Liver (tissue), 3 donors: ENCODE results near the gene DAB1.

Source experiments
- ATF3 ChIP-seq: IDR thresholded peaks from 2 replicates; pipeline ENCODE4 v1.6.1; 2016; ENCODE audit warnings: antibody characterized with exemption
- CTCF ChIP-seq: fragments of 150-350 bp; IDR thresholded peaks from 2 replicates; pipeline ENCODE4 v1.5.1; 2017; ENCODE audit warnings: improper control_type of control experiment, low read depth, low read length; ENCODE audit not compliant: missing input control
- EGR1 ChIP-seq, 2 donors: IDR thresholded peaks; 2 replicates each; pipeline ENCODE4 v1.6.1; 2016 to 2018; ENCODE audit warnings: antibody characterized with exemption in 2 of 2, low read depth in 2 of 2
- FOXA1 ChIP-seq: IDR thresholded peaks from 2 replicates; pipeline ENCODE4 v1.6.1; 2016; ENCODE audit warnings: antibody characterized with exemption
- GABPA ChIP-seq, 2 donors: IDR thresholded peaks in 1 of 2; conservative IDR thresholded peaks in 1 of 2; 2 replicates each; pipeline ENCODE4 v1.6.1; 2016; ENCODE audit warnings: antibody characterized with exemption in 2 of 2, mild to moderate bottlenecking in 1 of 2, moderate library complexity in 1 of 2
- HNF4A ChIP-seq, 2 donors: conservative IDR thresholded peaks; 2 replicates each; pipeline ENCODE4 v1.6.1; 2016; ENCODE audit warnings: antibody characterized with exemption in 2 of 2, mild to moderate bottlenecking in 2 of 2
- JUND ChIP-seq, 2 donors: IDR thresholded peaks; 2 replicates each; pipeline ENCODE4 v1.6.1; 2016; ENCODE audit warnings: antibody characterized with exemption in 2 of 2
- MAX ChIP-seq: IDR thresholded peaks from 2 replicates; pipeline ENCODE4 v1.6.1; 2016; ENCODE audit warnings: antibody characterized with exemption
- RAD21 ChIP-seq, 2 donors: IDR thresholded peaks; 2 replicates each; pipeline ENCODE4 v1.6.1; 2016; ENCODE audit warnings: antibody characterized with exemption in 2 of 2, mild to moderate bottlenecking in 2 of 2
- REST ChIP-seq: IDR thresholded peaks from 2 replicates; pipeline ENCODE4 v1.6.1; 2016; ENCODE audit warnings: antibody characterized with exemption, mild to moderate bottlenecking
- SP1 ChIP-seq: IDR thresholded peaks from 2 replicates; pipeline ENCODE4 v1.6.1; 2018; ENCODE audit warnings: antibody characterized with exemption, mild to moderate bottlenecking
- TAF1 ChIP-seq: conservative IDR thresholded peaks from 2 replicates; pipeline ENCODE4 v1.6.1; 2016; ENCODE audit warnings: antibody characterized with exemption, mild to moderate bottlenecking
- YY1 ChIP-seq: IDR thresholded peaks from 2 replicates; pipeline ENCODE4 v1.6.1; 2016; ENCODE audit warnings: antibody characterized with exemption, mild to moderate bottlenecking
- ZBTB33 ChIP-seq: IDR thresholded peaks from 2 replicates; pipeline ENCODE4 v1.6.1; 2016; ENCODE audit warnings: antibody characterized with exemption
- donor health status: healthy.
- donor health status: healthy.

GRCh38 chr1:57094749-57095148 lies 329.1 kb downstream of the DAB1 start:
- TF ChIP-seq SP1, result no peak
- TF ChIP-seq CTCF, result no peak
- no peak for TF ChIP-seq YY1
- TF ChIP-seq RAD21 (IDR thresholded peaks at IDR 0.05), result no peak
- TF ChIP-seq ATF3, result no peak
- no peak for TF ChIP-seq ZBTB33
- TF ChIP-seq JUND (IDR thresholded peaks at IDR 0.05), result no peak
- no peak for TF ChIP-seq REST
- TF ChIP-seq MAX, result no peak
- no peak for TF ChIP-seq HNF4A (conservative IDR thresholded peaks at IDR 0.05)
- TF ChIP-seq TAF1, result no peak
- no peak for TF ChIP-seq FOXA1
- TF ChIP-seq EGR1 (IDR thresholded peaks at IDR 0.05; ENCODE audit: low read depth in 2 of 2), result no peak
- TF ChIP-seq GABPA (IDR thresholded peaks at IDR 0.05 in 1 of 2, conservative IDR thresholded peaks at IDR 0.05 in 1 of 2), result no peak
